Adrenal gland (tissue), 5 donors: ENCODE results near the gene RFX1.

Source experiments
- CTCF ChIP-seq, 6 experiments: fragments of 450-650 bp in 4 of 6; fragments of 200-600 bp in 2 of 6; sonication (generic) in 1 of 6; IDR thresholded peaks; 1 replicate in 5 of 6; 2 replicates in 1 of 6; pipeline versions ENCODE4 v1.5.1 to v1.8.0; 2016 to 2021; ENCODE audit warnings: antibody characterized with exemption in 6 of 6, mild to moderate bottlenecking in 2 of 6, moderate library complexity in 1 of 6
- POLR2A ChIP-seq, 2 donors: fragments of 450-650 bp; IDR thresholded peaks; one replicate each; pipeline ENCODE4 v1.6.1; 2017; ENCODE audit warnings: antibody characterized with exemption in 2 of 2, mild to moderate bottlenecking in 2 of 2, moderate library complexity in 1 of 2
- donor health status: DM: no; HTN: no; CAD: no.

- TF ChIP-seq POLR2A (IDR thresholded peaks at IDR 0.05) (no peak), CTCF (IDR thresholded peaks at IDR 0.05) (no peak)
Observed at GRCh38 chr19:14054721-14055120, 48.6 kb upstream of the RFX1 start.
